K562 (cell line): ENCODE data around the gene IFTAP. TPM values are rescaled to one million over a fixed set of nuclear protein-coding genes. Genes with fewer than 3 reads are reported as not detected.

ENCODE experiments used
- ATAC-seq: fragments of 200-7000 bp; cut with Tn5 transposase; 3 replicates; pipeline ENCODE4 v1.9.1; 2020; ENCODE audit warnings: moderate library complexity
- Bru-seq: library from RNA; stranded (reverse); fragments of 400-500 nt; gene quantifications from one replicate; lab custom pipeline; 2021; lab: Mats Ljungman, UMichigan
- BruChase-seq, 2 experiments: library from RNA; stranded (reverse); fragments of 400-500 nt; gene quantifications; one replicate each; lab custom pipeline; 2021; lab: Mats Ljungman, UMichigan
- BruUV-seq: library from RNA; stranded (reverse); fragments of 400-500 nt; replicated peaks from 2 replicates; lab custom pipeline; 2021; lab: Mats Ljungman, UMichigan
- CTCF ChIA-PET: fragments of 300-600 bp; formaldehyde crosslinking; extraction: SDS; loops from one replicate; lab custom pipeline; 2021; ENCODE audit warnings: low intra/inter-chr PET ratio; lab: Yijun Ruan, JAX
- POLR2A ChIA-PET: fragments of 300-600, 350-650 bp; sonication (Branson Sonifier 250); formaldehyde crosslinking; extraction: SDS; loops from one replicate; lab custom pipeline; 2021; ENCODE audit warnings: antibody characterized with exemption, inconsistent platforms; lab: Yijun Ruan, JAX
- DNase-seq, 4 experiments: peaks; one replicate each; pipeline versions ENCODE4 v3.0.0 to v3.0.0-alpha.2; 2011 to 2018; ENCODE audit warnings: low spot score in 3 of 4, mixed read lengths in 3 of 4; ENCODE audit errors: extremely low read depth in 1 of 4
- FAIRE-seq: peaks from 2 replicates; lab custom pipeline; 2011; peaks lifted over from hg19 to GRCh38; lab: Jason Lieb, UNC
- H2AFZ ChIP-seq: 2 replicates; pipeline ENCODE4 v1.6.0; 2011; ENCODE audit warnings: low read depth, low read length, control low read depth, inconsistent platforms
- H3K27ac ChIP-seq: fragments of 200-600 bp; 3 replicates; pipeline ENCODE4 v1.8.0; 2011; ENCODE audit warnings: low read depth, mild to moderate bottlenecking, control low read depth, inconsistent platforms, low read length, moderate library complexity, mixed read lengths; ENCODE audit errors: extremely low read depth
- H3K27me3 ChIP-seq, 2 experiments: fragments of 300-600 bp in 1 of 2; 2 replicates in 1 of 2; 3 replicates in 1 of 2; pipeline versions ENCODE4 v1.6.0 to v1.8.0; 2011; ENCODE audit warnings: inconsistent platforms in 2 of 2, low read length in 2 of 2, mild to moderate bottlenecking in 1 of 2, mixed read lengths in 1 of 2, moderate library complexity in 1 of 2; ENCODE audit not compliant: control insufficient read depth in 2 of 2, insufficient read depth in 2 of 2
- H3K36me3 ChIP-seq: fragments of 300-600 bp; 3 replicates; pipeline ENCODE4 v1.8.0; 2011; ENCODE audit warnings: mild to moderate bottlenecking, low read length, inconsistent platforms; ENCODE audit not compliant: control insufficient read depth, insufficient read depth
- H3K4me1 ChIP-seq, 2 experiments: fragments of 200-600 bp in 1 of 2; replicated peaks in 1 of 2; 2 replicates in 1 of 2; 3 replicates in 1 of 2; pipeline versions ENCODE4 v1.5.1 to v1.8.0; 2011; ENCODE audit warnings: inconsistent platforms in 2 of 2, low read length in 2 of 2, mild to moderate bottlenecking in 1 of 2, mixed read lengths in 1 of 2, moderate library complexity in 1 of 2; ENCODE audit not compliant: control insufficient read depth in 2 of 2, insufficient read depth in 2 of 2
- H3K4me2 ChIP-seq: 2 replicates; pipeline ENCODE4 v1.6.1; 2011; ENCODE audit warnings: low read length, control low read depth, inconsistent platforms, mixed read lengths; ENCODE audit not compliant: insufficient read depth
- H3K4me3 ChIP-seq: fragments of 200-600 bp; sonication (generic), shearing (Covaris generic); 2 replicates; pipeline ENCODE4 v1.5.1; 2016; ENCODE audit warnings: control low read depth, inconsistent platforms
- H3K79me2 ChIP-seq: fragments of 200-600 bp; 3 replicates; pipeline ENCODE4 v1.8.0; 2011; ENCODE audit warnings: low read length, inconsistent platforms; ENCODE audit not compliant: control insufficient read depth, insufficient read depth
- H3K9ac ChIP-seq, 2 experiments: 2 replicates each; pipeline versions ENCODE4 v1.6.0 to v1.6.1; 2011; ENCODE audit warnings: low read depth in 2 of 2, low read length in 2 of 2, control low read depth in 1 of 2, inconsistent platforms in 1 of 2, mild to moderate bottlenecking in 1 of 2, mixed read lengths in 1 of 2; ENCODE audit not compliant: insufficient read depth in 1 of 2
- H3K9me1 ChIP-seq: one replicate; pipeline ENCODE4 v1.6.0; 2011; ENCODE audit warnings: inconsistent platforms, mild to moderate bottlenecking, low read length, moderate library complexity; ENCODE audit not compliant: control insufficient read depth, insufficient read depth
- H3K9me3 ChIP-seq: replicated peaks from 2 replicates; pipeline ENCODE4 v1.5.1; 2011; ENCODE audit warnings: low read depth, low read length, inconsistent platforms; ENCODE audit not compliant: control insufficient read depth, insufficient read depth
- H4K20me1 ChIP-seq: replicated peaks from 2 replicates; pipeline ENCODE4 v1.6.1; 2011; ENCODE audit warnings: low read length, inconsistent platforms, mixed read lengths; ENCODE audit not compliant: control insufficient read depth, insufficient read depth
- C11orf30 ChIP-seq: fragments of 450-650 bp; IDR thresholded peaks from 2 replicates; pipeline ENCODE4 v1.6.1; 2016; ENCODE audit warnings: low read depth, mild to moderate bottlenecking
- ELK1 ChIP-seq: sonication (generic); formaldehyde crosslinking; IDR thresholded peaks from 2 replicates; pipeline ENCODE4 v1.8.1; 2022; ENCODE audit warnings: missing genetic modification reagents
- EWSR1 ChIP-seq: fragments of 450-650 bp; IDR thresholded peaks from 2 replicates; pipeline ENCODE4 v1.6.1; 2018; ENCODE audit warnings: borderline replicate concordance, mild to moderate bottlenecking, low read depth, moderate library complexity; ENCODE audit not compliant: partially characterized antibody
- FOXK1 ChIP-seq: sonication (generic); formaldehyde crosslinking; IDR thresholded peaks from 2 replicates; pipeline ENCODE4 v1.8.0; 2022; ENCODE audit warnings: missing genetic modification reagents, mild to moderate bottlenecking, borderline replicate concordance
- PHTF2 ChIP-seq: fragments of 250-450 bp; sonication (Bioruptor Pico); IDR thresholded peaks from 2 replicates; pipeline ENCODE4 v1.5.0; 2021; ENCODE audit warnings: mild to moderate bottlenecking
- POU5F1 ChIP-seq: fragments of 150-350 bp; IDR thresholded peaks from 2 replicates; pipeline ENCODE4 v1.6.1; 2014; ENCODE audit warnings: borderline replicate concordance, low read length, low read depth, mild to moderate bottlenecking; ENCODE audit not compliant: partially characterized antibody
- TRIM24 ChIP-seq, 2 experiments: fragments of 450-650 bp; IDR thresholded peaks; 2 replicates each; pipeline ENCODE4 v1.6.1; 2016
- ZNF197 ChIP-seq: fragments of 200-800 bp; sonication (Bioruptor generic); IDR thresholded peaks from 2 replicates; pipeline ENCODE4 v1.6.1; 2016; ENCODE audit warnings: low read depth, missing genetic modification characterization, missing compliant biosample characterization
- ZNF79 ChIP-seq: fragments of 250-450 bp; sonication (Bioruptor Pico); IDR thresholded peaks from 2 replicates; pipeline ENCODE4 v1.4.0; 2020; ENCODE audit warnings: low read depth, mild to moderate bottlenecking, moderate library complexity
- WGBS: fragments of 100-300 bp; shearing (Covaris generic); methylation state at CpG from one replicate; pipeline ENCODE4 v1.1.6; 2016; ENCODE audit warnings: low coverage, mixed read lengths; ENCODE audit not compliant: insufficient coverage; ENCODE audit errors: missing lambda C conversion rate; 5-methylcytosine and 5-hydroxymethylcytosine counted together
- in situ Hi-C: fragments of 300-500 bp; cut with MboI; formaldehyde crosslinking; loops from 4 replicates; pipeline ENCODE4 v1.15.0; 2018; ENCODE audit warnings: inconsistent platforms, mixed read lengths
- intact Hi-C: fragments of 100-400 bp; cut with micrococcal nuclease; formaldehyde crosslinking; loops from 2 replicates; pipeline ENCODE4 v1.14.2; 2022
- long read RNA-seq, 3 experiments: library from polyadenylated mRNA in 2 of 3; library from RNA in 1 of 3; unstranded in 2 of 3; stranded (forward) in 1 of 3; transcript quantifications; one replicate each; pipeline ENCODE4 v2.0.0, GENCODE V29; 2019 to 2022
- polyA minus RNA-seq, 3 experiments: library from RNA; depleted of rRNA, polyadenylated mRNA; stranded (reverse); fragments of >200 nt; gene quantifications; 2 replicates each; pipeline ENCODE4 v1.2.3, GENCODE V29; 2011
- polyA plus RNA-seq, 8 experiments: library from polyadenylated mRNA; depleted of rRNA in 4 of 8; stranded (reverse) in 5 of 8; unstranded in 3 of 8; fragments of >200 nt; fragmentation: Nextera tagmentation in 2 of 8; fragmentation: Illumina TruSeq in 1 of 8; extraction: Ambion mirVana in 2 of 8; extraction: Trizol in 1 of 8; gene quantifications; 2 replicates each; pipeline versions ENCODE4 v1.2.1 to v1.2.3, GENCODE V29; 2011 to 2014; ENCODE audit warnings: inconsistent platforms in 1 of 8, missing spikeins in 1 of 8
- total RNA-seq, 7 experiments: library from RNA; depleted of rRNA in 6 of 7; stranded (reverse); fragments of >200 nt in 6 of 7; fragmentation: Illumina TruSeq in 2 of 7; extraction: Trizol in 2 of 7; gene quantifications; 2 replicates each; pipeline versions ENCODE4 v1.2.1 to v1.2.3, GENCODE V29; 2011 to 2021; ENCODE audit warnings: low replicate concordance in 1 of 7
- TF ChIP-seq, protein P1 (sequence below): fragments of 150-350 bp; conservative IDR thresholded peaks from 2 replicates; pipeline ENCODE4 v1.6.1; 2014; ENCODE audit warnings: low read length

IFTAP gene
- 0.32 and 3.1 TPM in 2 replicates for total RNA-seq (2011; cell fraction: chromatin; rRNA removed; ENCODE audit: low replicate concordance)
- 0.50 and 1.3 TPM in 2 replicates for total RNA-seq (2011; cell fraction: nucleolus; rRNA removed)
- 2.7 and 3.0 TPM in 2 replicates for total RNA-seq (2011; cell fraction: nucleoplasm; rRNA removed)
- total RNA-seq (2014; rRNA removed) = 10.4 and 10.7 TPM in 2 replicates
- total RNA-seq (2014; rRNA removed; fragmentation: Illumina TruSeq; extraction: Trizol) = 20.1 and 21.4 TPM in 2 replicates
- 15.0 and 17.0 TPM in 2 replicates for total RNA-seq (2015; rRNA removed; fragmentation: Illumina TruSeq; extraction: Trizol)
- 9.2 and 9.8 TPM in 2 replicates for total RNA-seq (2021)
- polyA plus RNA-seq (2011; rRNA removed) = 4.4 and 12.2 TPM in 2 replicates
- polyA plus RNA-seq (2011; cell fraction: cytosol; rRNA removed) = 2.3 and 3.1 TPM in 2 replicates
- 1.2 and 1.3 TPM in 2 replicates for polyA plus RNA-seq (2011; cell fraction: nucleus; rRNA removed)
- 19.5 and 26.7 TPM in 2 replicates for polyA plus RNA-seq (2012)
- polyA plus RNA-seq (2014; fragmentation: Illumina TruSeq; extraction: Trizol) = 20.6 and 30.0 TPM in 2 replicates
- polyA plus RNA-seq (2014; fragmentation: Nextera tagmentation; extraction: Ambion mirVana) = 10 to 100 TPM; 18.1 to 22.4 TPM
- polyA plus RNA-seq (2014; rRNA removed) = 17.0 and 23.1 TPM in 2 replicates
- 3.6 and 5.0 TPM in 2 replicates for polyA minus RNA-seq (2011; rRNA and poly(A)+ RNA removed)
- 1.7 TPM in 1 of 2 replicates, not detected in the other for polyA minus RNA-seq (2011; cell fraction: cytosol; rRNA and poly(A)+ RNA removed)
- 2.1 and 3.4 TPM in 2 replicates for polyA minus RNA-seq (2011; cell fraction: nucleus; rRNA and poly(A)+ RNA removed)
- percentile 43 among the genes with signal in this experiment for Bru-seq, nascent RNA
- percentile 42 among the genes with signal in this experiment for BruChase-seq, experiment 1, labeled RNA remaining after a 2-hour chase
- percentile 41 among the genes with signal in this experiment for BruChase-seq, experiment 2, labeled RNA remaining after a 6-hour chase
- long read RNA-seq, experiment 1, partial matches to known transcripts = 6 of 19 reads
- long read RNA-seq, experiment 1, other reads (novel, unspliced or antisense) = 3 of 19 reads
- long read RNA-seq, experiment 2, partial matches to known transcripts = 1 of 11 reads
- long read RNA-seq, experiment 2, other reads (novel, unspliced or antisense) = 2 of 11 reads
- long read RNA-seq, experiment 3, transcript C11orf74-201 (6 exons, 863 nt) = major isoform, 5 of 11 reads
- long read RNA-seq, experiment 3, partial matches to known transcripts = 1 of 11 reads
- long read RNA-seq, experiment 3, other reads (novel, unspliced or antisense) = 3 of 11 reads

GRCh38 chr11:36594316-36594989 lies at the start of gene IFTAP:
Gene IFTAP, plus strand, starts transcription at chr11:36594502. Its CDS starts 15,602 bp downstream, at chr11:36610104.
- in situ Hi-C loops (no loop called here), intact Hi-C loops (no loop called here)
- no peaks in the 10 kb centered on the region for H3K9me1 ChIP-seq
- H3K4me2 ChIP-seq = peak within 1 kb of the TSS; percentile 90
- H2AFZ ChIP-seq = peak within 1 kb of the TSS; percentile 96
- under 1% methylated on average over 28 of the region's 29 CpGs for WGBS
- ATAC-seq (peak; percentile 100), FAIRE-seq (peak; percentile 98), DNase-seq (peak; percentile 38 to 83 (median 59))
- H3K27me3 ChIP-seq = no peaks in the 10 kb centered on the region
- H3K27ac ChIP-seq = no peak within 1 kb of the TSS
- peak within 1 kb of the TSS; percentile 60 for H3K4me3 ChIP-seq
- no peaks in the 10 kb centered on the region for H4K20me1 ChIP-seq
- peak within 1 kb of the TSS; percentile 58 to 88 for H3K9ac ChIP-seq
- ChIA-PET POLR2A (interaction anchor here (0.7 to 1.0 kb wide), 3 partner anchors 15 to 32 kb away, joined by 3 to 4 read pairs (median 3); no protein-coding TSS in a partner anchor), CTCF (no interaction called here)
- H3K4me1 ChIP-seq = no peaks in the 10 kb centered on the region
- no peaks in the 10 kb centered on the region for H3K79me2 ChIP-seq
- no peaks in the 10 kb centered on the region for H3K9me3 ChIP-seq
- TSS peak; percentile 81 for BruUV-seq
- H3K36me3 ChIP-seq = no peaks in the 10 kb centered on the region
- TF ChIP-seq FOXK1 (CRISPR knock-in tag) (0 out of 2 replicates have a peak, but pooled peaks have one; percentile 23), ELK1 (CRISPR knock-in tag) (no peak), TRIM24 (IDR thresholded peaks at IDR 0.05) (peak in 1 of 2 experiments; percentile 97; a peak in 2 of 4 replicates), ZNF197 (peak; percentile 93), PHTF2 (CRISPR knock-in tag) (peak; percentile 18; the same call in 1 of the 2 replicates), C11orf30 (peak; percentile 92), EWSR1 (no peak), ZNF79 (CRISPR knock-in tag) (peak; percentile 68; the same call in 1 of the 2 replicates), POU5F1 (peak; percentile 70)
- TF ChIP-seq, protein P1, sequence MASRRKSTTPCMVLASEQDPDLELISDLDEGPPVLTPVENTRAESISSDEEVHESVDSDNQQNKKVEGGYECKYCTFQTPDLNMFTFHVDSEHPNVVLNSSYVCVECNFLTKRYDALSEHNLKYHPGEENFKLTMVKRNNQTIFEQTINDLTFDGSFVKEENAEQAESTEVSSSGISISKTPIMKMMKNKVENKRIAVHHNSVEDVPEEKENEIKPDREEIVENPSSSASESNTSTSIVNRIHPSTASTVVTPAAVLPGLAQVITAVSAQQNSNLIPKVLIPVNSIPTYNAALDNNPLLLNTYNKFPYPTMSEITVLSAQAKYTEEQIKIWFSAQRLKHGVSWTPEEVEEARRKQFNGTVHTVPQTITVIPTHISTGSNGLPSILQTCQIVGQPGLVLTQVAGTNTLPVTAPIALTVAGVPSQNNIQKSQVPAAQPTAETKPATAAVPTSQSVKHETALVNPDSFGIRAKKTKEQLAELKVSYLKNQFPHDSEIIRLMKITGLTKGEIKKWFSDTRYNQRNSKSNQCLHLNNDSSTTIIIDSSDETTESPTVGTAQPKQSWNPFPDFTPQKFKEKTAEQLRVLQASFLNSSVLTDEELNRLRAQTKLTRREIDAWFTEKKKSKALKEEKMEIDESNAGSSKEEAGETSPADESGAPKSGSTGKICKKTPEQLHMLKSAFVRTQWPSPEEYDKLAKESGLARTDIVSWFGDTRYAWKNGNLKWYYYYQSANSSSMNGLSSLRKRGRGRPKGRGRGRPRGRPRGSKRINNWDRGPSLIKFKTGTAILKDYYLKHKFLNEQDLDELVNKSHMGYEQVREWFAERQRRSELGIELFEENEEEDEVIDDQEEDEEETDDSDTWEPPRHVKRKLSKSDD = no peak
